ENCODE data around the gene SNPH.

GRCh38 chr20:1345756-1346093, 79.6 kb downstream of the SNPH start:
- TF ChIP-seq CTCF (conservative IDR thresholded peaks at IDR 0.05; ENCODE audit: low read length) (no peak), EZH2phosphoT487 (IDR thresholded peaks at IDR 0.05; ENCODE audit: borderline replicate concordance) (no peak)
